ENCODE results near the gene S100A5.
"Not testable (repeated sequence)": the region's sequence is repeated elsewhere in the genome, so short reads cannot be mapped to it uniquely, and the experiment has no call there.

The S100A5 gene

GRCh38 chr1:153535242-153536011, 5.3 kb downstream of the S100A5 start, which contains the start of gene S100A6:
S100A6 (minus strand) TSS chr1:153535991; CDS start chr1:153535339, 652 bp downstream.
- DNase-seq (ENCODE audit: low read depth in 2 of 3, low spot score in 1 of 3), result peak in 1 of 3 donors; percentile 42

- no peak for DNase-seq (ENCODE audit: low read depth in 2 of 3, low spot score in 1 of 3)
Observed at GRCh38 chr1:153534925-153535241, 5.9 kb downstream of the S100A5 start.

- no peak for DNase-seq (ENCODE audit: low read depth in 2 of 3, low spot score in 1 of 3)
Observed at GRCh38 chr1:153534226-153534924, 6.4 kb downstream of the S100A5 start.

GRCh38 chr1:153533689-153534201, 7.0 kb downstream of the S100A5 start:
- DNase-seq (ENCODE audit: low read depth in 2 of 3, low spot score in 1 of 3), result no peak

- DNase-seq (ENCODE audit: low read depth in 2 of 3, low spot score in 1 of 3), result peak; percentile 66 to 71 (median 71)
Observed at GRCh38 chr1:153532769-153533599, 7.8 kb downstream of the S100A5 start.

- DNase-seq (ENCODE audit: low read depth in 2 of 3, low spot score in 1 of 3), result no peak
Observed at GRCh38 chr1:153532181-153532580, 8.6 kb downstream of the S100A5 start.

- no peak for DNase-seq (ENCODE audit: low read depth in 2 of 3, low spot score in 1 of 3)
Observed at GRCh38 chr1:153531638-153532037, 9.1 kb downstream of the S100A5 start.

- no peak for DNase-seq (ENCODE audit: low read depth in 2 of 3, low spot score in 1 of 3)
Observed at GRCh38 chr1:153527683-153528040, 13.1 kb downstream of the S100A5 start.

- DNase-seq (ENCODE audit: low read depth in 2 of 3, low spot score in 1 of 3), result no peak
Observed at GRCh38 chr1:153527023-153527682, 13.6 kb downstream of the S100A5 start.

- DNase-seq (ENCODE audit: low read depth in 2 of 3, low spot score in 1 of 3), result no peak
Observed at GRCh38 chr1:153526132-153526543, 14.6 kb downstream of the S100A5 start.

GRCh38 chr1:153525088-153525728, 15.5 kb downstream of the S100A5 start:
- no peak for DNase-seq (ENCODE audit: low read depth in 2 of 3, low spot score in 1 of 3)

- DNase-seq (ENCODE audit: low read depth in 2 of 3, low spot score in 1 of 3), result not testable (repeated sequence)
Observed at GRCh38 chr1:153522353-153523048, 18.2 kb downstream of the S100A5 start.

- DNase-seq (ENCODE audit: low read depth in 2 of 3, low spot score in 1 of 3), result not testable (repeated sequence)
Observed at GRCh38 chr1:153521808-153522207, 18.9 kb downstream of the S100A5 start.

- no peak for DNase-seq (ENCODE audit: low read depth in 2 of 3, low spot score in 1 of 3)
Observed at GRCh38 chr1:153520818-153521476, 19.8 kb downstream of the S100A5 start.

- DNase-seq (ENCODE audit: low read depth in 2 of 3, low spot score in 1 of 3), result not testable (repeated sequence)
Observed at GRCh38 chr1:153520137-153520691, 20.5 kb downstream of the S100A5 start.

GRCh38 chr1:153519242-153519641, 21.5 kb downstream of the S100A5 start:
- DNase-seq (ENCODE audit: low read depth in 2 of 3, low spot score in 1 of 3), result no peak

- no peak for DNase-seq (ENCODE audit: low read depth in 2 of 3, low spot score in 1 of 3)
Observed at GRCh38 chr1:153515504-153516394, 25.0 kb downstream of the S100A5 start.

- DNase-seq (ENCODE audit: low read depth in 2 of 3, low spot score in 1 of 3), result no peak
Observed at GRCh38 chr1:153513666-153514065, 27.1 kb downstream of the S100A5 start.
